ENCODE data around the gene RS1.

RS1 gene

DNA sequence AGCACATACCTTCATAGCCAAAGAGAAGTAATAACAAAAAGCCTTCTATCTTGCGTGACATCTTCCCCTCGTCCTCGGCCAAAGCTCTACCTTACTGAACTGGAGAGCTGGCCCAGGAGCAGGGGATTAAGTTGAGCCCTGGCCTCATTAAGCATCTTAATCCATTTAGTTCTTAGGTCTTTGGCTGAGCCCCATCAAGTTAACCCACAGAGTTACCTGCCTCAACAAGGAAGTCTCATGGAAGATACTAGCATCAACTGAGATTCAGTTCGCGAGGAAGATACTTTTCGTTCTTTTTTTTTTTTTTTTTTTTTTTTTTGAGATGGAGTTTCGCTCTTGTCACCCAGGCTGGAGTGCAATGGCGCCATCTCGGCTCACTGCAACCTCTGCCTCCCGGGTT, at the start of gene RS1:
Gene RS1 (minus strand): TSS at position 101 of the 400 bp plus-strand sequence. CDS start 40 bp downstream, at position 61.
- DNase-seq (ENCODE audit: low read depth, low spot score): no peak

- DNase-seq (ENCODE audit: low read depth, low spot score): no peak
Measured at GRCh38 chrX:18719852-18720251, 47.9 kb upstream of the RS1 start.

DNA sequence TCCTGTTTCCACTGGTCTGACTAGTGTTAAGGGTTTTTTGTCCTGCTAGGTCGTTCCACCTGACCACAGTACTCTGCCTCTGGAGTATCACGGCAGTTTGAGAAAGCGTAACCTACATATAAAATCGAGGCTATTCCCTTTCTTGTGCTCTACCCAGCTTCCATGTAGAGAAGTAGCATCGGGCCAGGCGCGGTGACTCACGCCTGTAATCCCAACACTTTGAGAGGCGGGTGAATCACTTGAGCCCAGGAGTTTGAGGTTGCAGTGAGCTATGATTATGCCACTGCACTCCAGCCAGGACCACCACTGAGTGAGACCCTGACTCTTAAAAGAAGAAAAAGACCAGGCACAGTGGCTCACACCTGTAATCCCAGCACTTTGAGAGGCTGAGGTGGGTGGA, 43.0 kb upstream of the RS1 start:
- DNase-seq (ENCODE audit: low read depth, low spot score): no peak

- DNase-seq (ENCODE audit: low read depth, low spot score): no peak
Measured at GRCh38 chrX:18709833-18710232, 37.9 kb upstream of the RS1 start.

- no peak for DNase-seq (ENCODE audit: low read depth, low spot score)
Measured at GRCh38 chrX:18707426-18708049, 35.6 kb upstream of the RS1 start, which contains the start of gene PPEF1. Gene PPEF1, plus strand, starts transcription at chrX:18707645. Its CDS starts 136 bp downstream, at chrX:18707781.

- DNase-seq (ENCODE audit: low read depth, low spot score): peak; percentile 20
Measured at GRCh38 chrX:18702362-18703195, 30.7 kb upstream of the RS1 start.

DNA sequence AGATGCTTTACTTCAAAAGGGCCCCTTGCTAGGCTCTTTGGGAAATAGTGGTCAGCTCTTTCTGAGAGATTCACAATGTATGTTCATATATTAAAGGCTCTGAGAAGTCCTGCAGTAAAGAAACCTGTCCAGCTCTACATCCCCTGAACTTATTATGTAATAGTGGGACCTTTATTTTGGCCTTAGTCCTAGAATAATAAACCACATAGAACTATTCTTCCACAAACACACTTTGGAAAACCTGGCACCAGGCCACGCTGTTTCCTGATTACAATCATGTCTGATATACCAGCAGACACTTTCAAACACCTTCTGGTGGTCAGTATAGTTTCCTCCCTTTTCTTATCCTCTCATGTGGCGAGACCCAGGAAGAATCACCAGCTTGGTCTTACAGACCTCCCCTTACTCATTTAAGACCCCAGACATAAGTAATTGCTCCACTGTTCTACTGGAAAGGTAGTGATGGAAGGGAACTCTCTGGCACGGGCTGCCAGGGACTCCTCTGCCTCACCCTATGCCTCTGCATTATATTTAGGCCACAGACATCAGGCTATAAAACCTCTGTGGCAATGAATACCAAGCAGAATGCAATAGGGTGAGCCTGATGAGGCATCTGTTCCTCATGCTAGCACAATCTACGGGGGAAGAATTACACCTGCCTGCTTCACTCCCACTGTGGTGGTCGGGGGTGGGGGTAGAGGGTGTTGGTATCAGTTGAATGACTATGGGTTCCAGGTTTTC, 29.9 kb upstream of the RS1 start:
- no peak for DNase-seq (ENCODE audit: low read depth, low spot score)

GRCh38 chrX:18698737-18699650, 27.1 kb upstream of the RS1 start:
- DNase-seq (ENCODE audit: low read depth, low spot score): no peak

- DNase-seq (ENCODE audit: low read depth, low spot score): no peak
Measured at GRCh38 chrX:18696653-18697052, 24.7 kb upstream of the RS1 start.

- no peak for DNase-seq (ENCODE audit: low read depth, low spot score)
Measured at GRCh38 chrX:18692541-18692940, 20.6 kb upstream of the RS1 start.

GRCh38 chrX:18691431-18691830, 19.5 kb upstream of the RS1 start:
- DNase-seq (ENCODE audit: low read depth, low spot score): no peak

- DNase-seq (ENCODE audit: low read depth, low spot score): no peak
Measured at GRCh38 chrX:18687856-18688495, 16.1 kb upstream of the RS1 start.

DNA sequence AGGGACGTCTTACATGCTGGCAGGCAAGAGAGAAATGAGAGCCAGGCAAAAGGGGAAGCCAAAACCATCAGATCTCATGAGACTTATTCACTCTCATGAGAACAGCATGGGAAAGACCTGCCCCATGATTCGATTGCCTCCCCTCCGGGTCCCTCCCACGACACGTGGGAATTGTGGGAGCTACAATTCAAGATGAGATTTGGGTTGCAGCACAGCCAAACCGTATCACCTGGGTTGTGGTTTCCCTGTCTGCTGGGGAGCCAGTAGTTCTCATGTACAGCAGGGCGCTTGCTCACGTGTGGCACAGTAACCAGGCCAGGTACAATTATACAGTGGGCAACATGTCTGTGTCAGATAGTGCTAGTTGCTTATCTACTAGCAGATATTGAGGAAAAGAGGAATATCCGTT, 11.1 kb upstream of the RS1 start:
- DNase-seq (ENCODE audit: low read depth, low spot score): no peak

- no peak for DNase-seq (ENCODE audit: low read depth, low spot score)
Measured at GRCh38 chrX:18681996-18682395, 10.1 kb upstream of the RS1 start.

DNA sequence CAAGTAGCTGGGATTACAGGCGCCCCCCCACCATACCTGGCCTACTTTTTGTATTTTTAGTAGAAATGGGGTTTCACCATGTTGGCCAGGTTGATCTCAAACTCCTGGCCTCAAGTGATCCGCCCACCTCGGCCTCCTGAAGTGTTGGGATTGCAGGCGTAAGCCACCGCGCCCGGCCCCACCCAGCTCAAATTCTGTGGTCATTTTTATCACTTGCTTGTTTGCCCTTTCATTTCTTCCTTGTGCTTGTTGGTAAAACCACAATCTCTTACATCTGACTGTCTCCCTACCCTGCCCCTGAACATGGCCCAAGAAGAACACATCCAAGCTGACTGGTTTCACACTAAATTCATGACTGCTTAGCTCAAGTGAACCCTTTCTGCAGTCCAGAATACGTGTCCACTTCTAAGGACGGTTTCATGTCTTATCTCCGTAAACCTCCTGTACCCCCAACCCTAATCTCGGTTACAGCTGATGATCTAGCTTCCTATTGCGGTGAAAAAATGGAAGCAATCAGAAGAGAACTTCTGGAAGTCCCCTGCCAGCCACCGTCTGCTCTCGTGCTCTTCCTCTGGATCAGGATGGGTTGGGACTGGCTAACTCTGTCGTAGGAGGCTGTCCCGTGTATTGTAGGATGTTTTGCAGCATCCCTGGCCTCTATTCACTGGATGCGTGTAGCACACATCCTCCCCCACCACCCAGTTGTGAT, 5.4 kb upstream of the RS1 start:
- no peak for DNase-seq (ENCODE audit: low read depth, low spot score)

GRCh38 chrX:18676470-18676869, 4.6 kb upstream of the RS1 start:
- DNase-seq (ENCODE audit: low read depth, low spot score): no peak

DNA sequence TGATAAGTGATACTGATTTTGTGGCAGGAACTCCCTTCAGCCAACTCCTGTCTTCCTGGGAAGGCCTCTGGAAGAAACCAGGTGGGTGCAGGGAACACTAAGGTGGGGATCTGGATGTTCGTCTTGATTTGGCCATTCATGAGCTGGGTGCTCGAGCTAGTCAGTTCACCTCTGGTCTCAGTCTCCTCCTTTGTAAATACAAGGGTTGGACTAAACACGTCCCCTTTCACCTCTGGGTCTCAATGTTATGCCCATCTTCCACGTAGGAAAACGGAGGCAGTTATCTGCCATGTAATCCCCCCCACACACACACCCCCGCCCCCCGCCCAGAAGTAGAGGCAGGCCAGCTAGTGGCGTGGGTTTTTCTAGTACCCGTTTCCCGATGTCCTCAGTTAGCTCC, 4.1 kb upstream of the RS1 start:
- DNase-seq (ENCODE audit: low read depth, low spot score): no peak

DNA sequence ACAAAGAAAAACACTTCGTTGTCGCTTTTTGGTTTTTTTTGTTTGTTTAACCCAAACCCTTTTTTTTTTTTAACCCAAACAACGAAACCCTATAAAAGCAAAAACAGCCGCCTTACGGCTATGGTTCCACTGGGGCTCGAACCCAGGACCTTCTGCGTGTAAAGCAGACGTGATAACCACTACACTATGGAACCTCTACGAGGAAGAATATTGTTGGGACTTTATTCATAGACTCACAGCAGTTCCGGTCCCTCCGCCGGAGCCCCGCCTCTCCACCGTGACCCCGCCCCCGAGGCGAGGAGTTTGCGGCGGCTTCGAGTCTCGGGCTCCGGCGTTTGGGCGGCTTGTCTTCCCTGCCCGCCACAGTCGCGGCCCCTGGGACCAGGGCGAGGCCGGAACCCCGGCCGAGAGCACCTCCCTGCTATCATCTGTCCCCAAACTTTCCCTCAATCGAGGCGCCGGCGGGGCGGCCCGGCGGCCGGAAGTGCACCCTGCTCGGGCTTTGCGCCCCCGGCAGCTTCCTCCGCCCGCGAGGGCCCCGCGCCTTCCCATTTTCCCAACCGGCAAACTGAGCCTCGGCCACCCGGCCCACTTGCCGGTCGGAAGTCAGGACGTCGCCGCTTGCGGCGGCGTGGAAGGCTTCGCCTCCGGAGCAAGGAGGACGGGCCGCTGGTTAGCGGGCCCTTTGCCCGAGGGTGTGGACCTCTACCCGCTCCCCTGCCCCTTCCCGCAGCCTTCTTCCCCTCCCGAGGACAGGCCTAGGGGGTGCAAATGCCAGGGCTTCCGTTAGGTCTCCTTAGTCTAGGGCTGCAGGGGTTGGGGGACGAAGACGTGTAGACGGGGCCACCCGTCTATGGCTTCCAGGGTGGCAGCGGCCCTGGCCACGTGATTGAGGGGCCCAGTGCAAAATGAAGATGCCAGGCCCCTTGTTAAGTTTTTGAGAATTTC, 3.2 kb upstream of the RS1 start:
- peak; percentile 46 for DNase-seq (ENCODE audit: low read depth, low spot score)

GRCh38 chrX:18674417-18674787, 2.5 kb upstream of the RS1 start:
- no peak for DNase-seq (ENCODE audit: low read depth, low spot score)
